GM18502 (cell line): ENCODE data around the gene DCAF4.

Experiments
- ATAC-seq: cut with Tn5 transposase; IDR thresholded peaks from one replicate; pipeline ENCODE4 v1.9.1; 2021; ENCODE audit warnings: mild to moderate bottlenecking; ENCODE audit not compliant: unreplicated experiment, poor library complexity

The DCAF4 gene

GRCh38 chr14:72926292-72927028 lies at the start of gene DCAF4:
TSS of gene DCAF4 (plus strand) at chr14:72926464. CDS start at chr14:72937979, 11,515 bp downstream.
- peak; percentile 95 for ATAC-seq

DNA sequence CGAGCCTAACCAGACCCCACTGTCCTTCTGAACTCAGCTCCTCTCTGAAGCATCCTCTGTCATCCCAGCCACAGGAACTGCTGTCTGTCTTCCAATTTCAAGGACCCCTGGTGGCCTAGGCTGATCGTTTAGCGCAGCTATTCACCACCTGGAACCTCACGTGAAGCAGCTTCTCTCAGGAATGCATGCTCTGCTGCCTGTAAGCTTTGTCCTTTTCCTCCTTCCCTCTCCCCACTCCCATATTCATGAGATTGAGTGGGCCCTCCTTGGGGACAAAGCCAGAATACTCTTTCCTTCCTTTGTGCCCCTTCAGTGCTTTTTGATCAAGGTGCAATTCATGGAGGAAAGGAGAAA lies 49.6 kb upstream of the DCAF4 start:
- no peak for ATAC-seq

GRCh38 chr14:72878746-72879145 lies 47.5 kb upstream of the DCAF4 start:
- no peak for ATAC-seq

GRCh38 chr14:72879431-72879830 lies 46.8 kb upstream of the DCAF4 start:
- no peak for ATAC-seq

- ATAC-seq: no peak
Measured at GRCh38 chr14:72880164-72880563, 46.1 kb upstream of the DCAF4 start.

- ATAC-seq: no peak
Measured at GRCh38 chr14:72880820-72881219, 45.4 kb upstream of the DCAF4 start.

GRCh38 chr14:72881543-72881942 lies 44.7 kb upstream of the DCAF4 start:
- ATAC-seq: no peak

GRCh38 chr14:72882047-72882446 lies 44.2 kb upstream of the DCAF4 start:
- ATAC-seq: no peak

DNA sequence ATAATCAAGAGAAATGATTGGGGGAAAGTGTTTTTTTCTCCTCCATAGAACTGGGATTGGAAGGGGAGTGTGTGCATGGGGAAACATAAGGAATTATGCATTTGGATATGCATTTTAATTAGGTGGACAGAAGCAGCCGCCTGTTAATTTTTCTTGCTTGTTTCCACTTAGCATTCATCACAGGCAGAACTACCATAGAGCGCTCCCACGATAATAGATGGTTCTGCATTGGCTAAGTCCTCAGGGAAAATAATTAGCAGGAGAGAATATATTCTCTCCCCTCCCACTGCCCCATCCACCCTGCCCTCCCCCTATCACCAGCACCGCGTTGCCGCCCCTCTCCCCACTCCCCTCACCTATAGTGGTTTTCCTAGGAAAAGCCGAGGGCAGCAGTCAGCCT lies 43.8 kb upstream of the DCAF4 start:
- no peak for ATAC-seq

DNA sequence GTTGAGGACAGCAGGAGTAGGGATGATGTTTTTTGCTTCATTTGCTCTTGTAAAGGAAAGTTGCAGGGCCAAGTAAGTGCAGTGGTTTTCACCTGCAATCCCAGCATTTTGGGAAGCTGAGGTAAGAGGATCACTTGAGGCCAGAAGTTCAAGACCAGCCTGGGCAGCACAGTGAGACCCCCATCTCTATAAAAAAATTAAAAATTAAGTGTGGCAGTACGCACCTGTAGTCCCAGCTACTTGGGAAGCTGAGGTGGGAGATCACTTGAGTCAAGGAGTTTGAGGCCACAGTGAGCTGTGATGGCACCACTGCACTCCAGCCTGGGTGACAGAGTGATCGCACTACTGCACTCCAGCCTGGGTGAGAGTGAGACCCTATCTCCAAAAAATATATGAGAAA lies 43.2 kb upstream of the DCAF4 start:
- no peak for ATAC-seq

DNA sequence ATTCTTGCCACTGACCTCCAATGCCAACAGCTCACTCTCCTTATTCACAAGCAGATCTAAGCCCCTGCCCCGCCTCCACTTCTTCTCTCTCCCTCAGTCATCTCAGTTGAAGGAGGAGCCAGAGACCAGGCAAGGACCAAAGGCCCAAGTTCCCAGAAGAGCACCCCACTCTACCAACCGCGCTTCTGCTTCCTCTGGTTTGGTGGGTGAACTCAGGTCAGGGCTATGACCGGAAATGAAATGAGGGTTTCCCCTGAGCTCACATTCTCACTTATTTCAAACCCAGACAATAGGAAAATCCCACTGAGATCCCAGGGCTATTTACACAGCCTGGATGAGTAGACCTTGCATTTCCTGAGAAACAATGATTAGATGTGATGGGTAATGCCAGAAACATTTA lies 42.3 kb upstream of the DCAF4 start:
- ATAC-seq: no peak

GRCh38 chr14:72884386-72884785 lies 41.9 kb upstream of the DCAF4 start:
- ATAC-seq: no peak

DNA sequence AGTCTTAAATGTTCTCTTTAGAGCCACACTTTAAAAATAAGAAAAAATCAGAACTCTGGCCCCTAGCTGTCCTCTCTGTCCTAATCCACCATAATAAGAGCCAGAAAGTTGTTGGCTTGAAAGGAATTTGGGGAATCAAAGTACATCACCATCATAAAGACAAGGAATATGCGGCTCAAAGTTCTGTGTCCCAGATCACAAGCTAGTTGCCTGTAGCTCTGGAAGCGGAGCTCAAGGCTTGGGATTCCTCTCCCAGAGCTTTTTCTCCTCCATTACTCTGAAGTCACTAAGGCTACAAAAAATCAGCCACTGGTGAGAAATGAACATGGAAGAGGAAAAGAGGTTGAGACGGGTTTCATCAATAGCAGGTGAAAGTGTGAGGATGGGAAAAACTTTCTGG lies 38.8 kb upstream of the DCAF4 start:
- ATAC-seq: no peak

DNA sequence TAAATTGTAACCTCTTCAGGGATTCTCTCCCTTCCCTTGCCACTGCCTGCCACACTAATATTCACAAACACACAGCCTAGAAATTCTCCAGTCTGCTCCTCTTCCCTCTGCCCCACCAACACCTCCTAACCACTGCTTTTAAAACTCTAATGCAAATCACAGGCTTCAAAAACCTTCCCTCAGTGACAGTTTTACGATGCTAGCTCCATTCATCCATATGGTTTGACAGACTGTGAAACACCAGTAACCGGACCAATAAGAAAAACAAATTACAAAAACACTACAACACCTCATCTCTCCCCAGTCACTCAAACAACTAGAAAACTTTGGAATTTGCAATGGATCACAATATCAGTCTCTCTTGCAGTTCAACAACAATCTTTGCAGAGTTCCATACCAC lies 38.1 kb upstream of the DCAF4 start:
- ATAC-seq: no peak

DNA sequence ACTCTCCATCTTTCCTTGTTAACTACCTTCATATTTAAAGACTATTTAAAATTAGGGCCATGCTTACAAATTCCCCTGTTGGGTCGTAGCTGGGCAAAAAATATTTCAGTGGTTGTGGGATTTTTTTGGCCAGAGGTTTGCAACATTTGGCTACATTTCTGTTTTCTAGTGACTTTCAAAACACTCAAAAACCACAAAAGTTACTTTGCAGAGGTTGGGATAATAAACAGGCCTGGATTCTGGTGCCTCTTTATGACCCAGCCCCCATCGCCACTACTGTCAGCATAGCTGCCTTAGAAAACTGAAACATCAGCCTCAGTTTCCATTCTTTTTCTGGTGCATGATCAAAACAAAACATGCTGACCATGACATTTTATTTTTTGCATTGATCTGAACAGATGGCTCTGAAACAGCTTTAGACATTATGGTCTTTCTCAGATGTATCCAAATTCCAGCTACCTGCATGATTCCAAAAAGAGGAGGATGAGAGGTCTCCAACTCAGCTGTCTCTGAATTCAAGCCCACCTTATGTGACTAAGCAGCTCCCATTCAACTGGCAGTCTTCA lies 37.5 kb upstream of the DCAF4 start:
- ATAC-seq: no peak

- ATAC-seq: no peak
Measured at GRCh38 chr14:72889366-72889765, 36.9 kb upstream of the DCAF4 start.

DNA sequence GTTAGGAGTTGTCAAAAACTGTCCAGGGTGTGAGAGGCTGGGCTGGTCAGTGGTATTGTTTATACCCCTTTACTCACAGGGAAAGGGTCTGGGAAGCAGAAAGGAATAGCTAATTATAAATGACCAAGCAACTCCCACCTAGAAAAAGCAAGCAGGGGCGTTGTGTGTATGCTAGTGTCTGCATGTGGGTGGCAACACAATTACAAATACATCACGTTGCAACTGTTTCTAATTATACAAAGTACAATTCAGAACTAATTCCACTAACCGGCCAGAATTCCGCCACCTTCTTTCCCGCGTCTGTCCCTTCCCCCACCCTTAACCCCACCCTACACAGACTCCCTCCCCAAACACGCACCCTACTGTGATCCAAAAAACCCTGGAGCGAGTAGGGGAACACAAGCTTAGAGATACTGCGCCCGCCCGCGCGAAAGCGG lies 34.6 kb upstream of the DCAF4 start:
- ATAC-seq: no peak

GRCh38 chr14:72892103-72892878 lies 34.0 kb upstream of the DCAF4 start:
- ATAC-seq: no peak

- ATAC-seq: peak; percentile 13
Measured at GRCh38 chr14:72892879-72893635, 33.2 kb upstream of the DCAF4 start.

DNA sequence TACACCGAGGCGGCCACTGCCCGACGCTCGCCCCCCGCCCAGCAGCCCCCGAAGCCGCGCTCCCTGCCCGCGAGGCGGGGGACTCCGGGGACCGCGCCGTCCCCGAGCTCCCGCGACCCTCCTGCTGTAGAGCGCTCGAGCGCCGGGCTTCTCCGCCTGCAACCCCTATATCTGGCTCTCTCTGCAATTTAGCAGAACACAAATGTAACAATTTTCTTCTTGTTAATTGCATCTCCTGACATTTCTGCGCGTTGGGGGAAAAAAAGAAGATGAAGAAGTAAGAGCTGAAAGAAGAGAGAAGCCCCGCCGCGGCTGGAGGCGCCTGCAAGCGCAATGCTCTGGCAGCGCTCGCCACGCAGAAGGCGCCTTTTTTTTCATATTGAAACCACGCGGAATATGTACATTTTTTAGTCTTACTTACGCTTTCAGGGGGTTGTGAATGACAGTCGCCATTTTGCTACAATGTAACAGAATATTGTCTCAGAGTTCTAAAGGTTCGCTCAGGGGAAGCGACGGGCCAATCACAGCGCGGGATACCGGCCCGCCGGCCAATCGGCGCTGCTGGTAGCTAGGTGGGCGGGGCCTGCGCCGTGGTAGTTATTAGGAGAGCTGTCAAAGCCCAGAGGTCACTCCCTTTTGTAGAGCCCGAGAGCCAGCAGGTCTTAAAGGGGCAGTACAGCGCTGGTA lies 32.5 kb upstream of the DCAF4 start, which contains the start of gene DPF3:
Gene DPF3 (minus strand): TSS at position 466 of the 687 bp plus-strand sequence. CDS start 13 bp downstream, at position 453.
- peak; percentile 97 for ATAC-seq
